ENCODE measurements around the gene TXNDC8.

The TXNDC8 gene

GRCh38 chr9:110256380-110257096 is 81.1 kb downstream of the TXNDC8 start, which contains the start of gene TXN:
TSS of gene TXN (minus strand) at chr9:110256507. CDS start at chr9:110256435, 72 bp downstream.
- Mint-ChIP-seq H3K4me3 (peak within 1 kb of the TSS; percentile 99), H3K27ac (peak within 1 kb of the TSS; percentile 99), H3K4me1 (peaks cover 57% of the 10 kb centered on the region), H3K36me3 (ENCODE audit: low read depth) (peaks cover 16% of the 10 kb centered on the region), H3K27me3 (ENCODE audit: low read depth, poor library complexity) (peaks cover 7% of the 10 kb centered on the region), H3K9me3 (no peaks in the 10 kb centered on the region)
- TF ChIP-seq CTCF (IDR thresholded peaks at IDR 0.05) = no peak
- DNase-seq = peak; percentile 91

- H3K4me3 Mint-ChIP-seq = peak overlapping the region; percentile 99
- peak; percentile 72 for DNase-seq
These were observed 81.9 kb downstream of the TXNDC8 start for GRCh38 chr9:110255463-110256379.

GRCh38 chr9:110255034-110255462 is 82.6 kb downstream of the TXNDC8 start:
- Mint-ChIP-seq H3K27me3 (ENCODE audit: low read depth, poor library complexity) (peaks cover 7% of the 10 kb centered on the region), H3K4me1 (peaks cover 48% of the 10 kb centered on the region), H3K4me3 (peak overlapping the region; percentile 99), H3K27ac (no peak overlapping the region), H3K9me3 (no peaks in the 10 kb centered on the region), H3K36me3 (ENCODE audit: low read depth) (peaks cover 28% of the 10 kb centered on the region)
- peak; percentile 34 for DNase-seq
- TF ChIP-seq CTCF (IDR thresholded peaks at IDR 0.05) = no peak

More at GRCh38 chr9:110255463-110256379, 81.9 kb downstream of the TXNDC8 start:
- H3K9me3 Mint-ChIP-seq = no peaks in the 10 kb centered on the region
- peaks cover 7% of the 10 kb centered on the region for H3K27me3 Mint-ChIP-seq (ENCODE audit: low read depth, poor library complexity)
- H3K27ac Mint-ChIP-seq = peak overlapping the region; percentile 99
- peaks cover 49% of the 10 kb centered on the region for H3K4me1 Mint-ChIP-seq
- no peak for TF ChIP-seq CTCF (IDR thresholded peaks at IDR 0.05)
- peaks cover 22% of the 10 kb centered on the region for H3K36me3 Mint-ChIP-seq (ENCODE audit: low read depth)

GRCh38 chr9:110254500-110254899 is 83.2 kb downstream of the TXNDC8 start:
- no peak for TF ChIP-seq CTCF (IDR thresholded peaks at IDR 0.05)
- H3K36me3 Mint-ChIP-seq (ENCODE audit: low read depth) = peaks cover 34% of the 10 kb centered on the region
- H3K27ac Mint-ChIP-seq = peak overlapping the region; percentile 8
- H3K4me1 Mint-ChIP-seq = peaks cover 48% of the 10 kb centered on the region
- H3K4me3 Mint-ChIP-seq = peak overlapping the region; percentile 99
- H3K27me3 Mint-ChIP-seq (ENCODE audit: low read depth, poor library complexity) = peaks cover 7% of the 10 kb centered on the region
- no peaks in the 10 kb centered on the region for H3K9me3 Mint-ChIP-seq
- DNase-seq = no peak

Data from nephron progenitor cell (in vitro differentiated cells).